Sigmoid colon (tissue), 7 donors: ENCODE results near the gene KNDC1. TPM values are rescaled to one million over a fixed set of nuclear protein-coding genes. Genes with fewer than 3 reads are reported as not detected.
"Not testable (repeated sequence)": the region's sequence is repeated elsewhere in the genome, so short reads cannot be mapped to it uniquely, and the experiment has no call there.

Experiments
- DNase-seq: peaks from one replicate; pipeline ENCODE4 v3.0.0-alpha.2; 2019
- H3K27ac ChIP-seq, 4 donors: fragments of 200-600 bp; sonication (generic); one replicate each; pipeline ENCODE4 v1.5.1; 2016 to 2019; ENCODE audit warnings: mild to moderate bottlenecking in 1 of 4
- H3K27me3 ChIP-seq, 3 donors: fragments of 200-600 bp; sonication (generic); one replicate each; pipeline ENCODE4 v1.5.1; 2019; ENCODE audit warnings: mild to moderate bottlenecking in 1 of 3
- H3K36me3 ChIP-seq, 4 donors: fragments of 200-600 bp; sonication (generic); one replicate each; pipeline ENCODE4 v1.5.1; 2016 to 2019
- H3K4me1 ChIP-seq, 4 donors: fragments of 200-600 bp; sonication (generic); one replicate each; pipeline ENCODE4 v1.5.1; 2017 to 2019
- H3K4me3 ChIP-seq, 4 donors: fragments of 200-600 bp; sonication (generic); one replicate each; pipeline ENCODE4 v1.5.1; 2017 to 2019; ENCODE audit warnings: mild to moderate bottlenecking in 2 of 4, moderate library complexity in 1 of 4
- H3K9me3 ChIP-seq, 4 donors: fragments of 200-600 bp in 3 of 4; sonication (generic) in 3 of 4; one replicate each; pipeline versions ENCODE4 v1.5.1 to v1.6.1; 2013 to 2019
- CTCF ChIP-seq, 4 experiments: fragments of 450-650 bp in 3 of 4; fragments of 200-600 bp in 1 of 4; IDR thresholded peaks; one replicate each; pipeline ENCODE4 v1.5.1; 2016 to 2019; ENCODE audit warnings: antibody characterized with exemption in 4 of 4, mild to moderate bottlenecking in 3 of 4, moderate library complexity in 2 of 4
- EP300 ChIP-seq, 4 donors: sonication (generic); formaldehyde crosslinking; IDR thresholded peaks; one replicate each; pipeline ENCODE4 v1.6.1; 2017; ENCODE audit warnings: antibody characterized with exemption in 4 of 4
- POLR2A ChIP-seq, 2 donors: fragments of 450-650 bp; IDR thresholded peaks; one replicate each; pipeline ENCODE4 v1.6.1; 2016; ENCODE audit warnings: antibody characterized with exemption in 2 of 2, mild to moderate bottlenecking in 2 of 2, moderate library complexity in 2 of 2
- POLR2AphosphoS5 ChIP-seq, 4 donors: sonication (generic); formaldehyde crosslinking; IDR thresholded peaks; one replicate each; pipeline ENCODE4 v1.6.1; 2017; ENCODE audit warnings: antibody characterized with exemption in 4 of 4
- WGBS, 2 donors: extraction: QIAGEN DNeasy Blood & Tissue Kit; methylation state at CpG; one replicate each; pipeline ENCODE4 v1.1.7; 2013; 5-methylcytosine and 5-hydroxymethylcytosine counted together
- intact Hi-C: fragments of 100-400 bp; cut with DNase I; formaldehyde crosslinking; loops from one replicate; pipeline ENCODE4 v1.15.1; 2023
- polyA plus RNA-seq, 3 donors: library from polyadenylated mRNA; stranded (reverse); fragments of 200-250 nt; gene quantifications; one replicate each; pipeline ENCODE4 v1.2.3, GENCODE V29; 2013
- total RNA-seq, 4 donors: library from RNA; depleted of rRNA; stranded (reverse); fragments of >200 nt; gene quantifications; one replicate each; pipeline ENCODE4 v1.1.0, GENCODE V29; 2016
- donor health status: healthy with polysubstance abuse.
- donor health status: Bipolar disorder and iron deficiency.
- donor health status: healthy.

The KNDC1 gene
- total and polyA plus RNA-seq, 7 donors: under 0.01 to 1.9 (median 0.26) TPM; not detected in 1

GRCh38 chr10:133150226-133150625, 9.8 kb upstream of the KNDC1 start:
- Histone ChIP-seq H3K9me3 (peaks cover 0 to 7% (median 2%) of the 10 kb centered on the region in 4 donors), H3K4me1 (no peaks in the 10 kb centered on the region), H3K27ac (no peak overlapping the region), H3K27me3 (peaks cover 0 to 23% (median 0%) of the 10 kb centered on the region in 3 donors), H3K36me3 (no peaks in the 10 kb centered on the region), H3K4me3 (no peak overlapping the region)
- WGBS, 2 donors: 96 to 98% methylated on average over 8 of the region's 8 CpGs
- no peak for DNase-seq
- intact Hi-C loops: no loop called here
- no peak for TF ChIP-seq POLR2A (IDR thresholded peaks at IDR 0.05)
- TF ChIP-seq POLR2AphosphoS5 (IDR thresholded peaks at IDR 0.05): no peak
- no peak for TF ChIP-seq CTCF (IDR thresholded peaks at IDR 0.05)
- no peak for TF ChIP-seq EP300 (IDR thresholded peaks at IDR 0.05)

- Histone ChIP-seq H3K4me3 (no peak overlapping the region), H3K36me3 (no peaks in the 10 kb centered on the region), H3K4me1 (no peaks in the 10 kb centered on the region), H3K27ac (no peak overlapping the region), H3K9me3 (peaks cover 0 to 7% (median 2%) of the 10 kb centered on the region in 4 donors), H3K27me3 (peaks cover 0 to 19% (median 0%) of the 10 kb centered on the region in 3 donors)
- peak; percentile 40 for DNase-seq
- intact Hi-C loops: no loop called here
- WGBS, 2 donors: 85 to 92% methylated on average over 12 of the region's 12 CpGs
- no peak for TF ChIP-seq EP300 (IDR thresholded peaks at IDR 0.05)
- TF ChIP-seq POLR2AphosphoS5 (IDR thresholded peaks at IDR 0.05): no peak
- TF ChIP-seq CTCF (IDR thresholded peaks at IDR 0.05): no peak
- TF ChIP-seq POLR2A (IDR thresholded peaks at IDR 0.05): no peak
Measured at GRCh38 chr10:133150656-133151055, 9.4 kb upstream of the KNDC1 start.

- not testable (repeated sequence) for H3K27ac ChIP-seq, H3K4me3 ChIP-seq
- 78 to 81% methylated on average over 3 of the region's 3 CpGs for WGBS, 2 donors
Measured at GRCh38 chr10:133151071-133151470, 8.9 kb upstream of the KNDC1 start.

GRCh38 chr10:133151543-133151972, 8.5 kb upstream of the KNDC1 start:
- intact Hi-C loops: no loop called here
- no peaks in the 10 kb centered on the region for H3K4me1 ChIP-seq
- no peak overlapping the region for H3K4me3 ChIP-seq
- WGBS, 2 donors: 24 to 41% methylated on average over 9 of the region's 9 CpGs
- peaks cover 0 to 7% (median 2%) of the 10 kb centered on the region in 4 donors for H3K9me3 ChIP-seq
- DNase-seq: no peak
- no peak overlapping the region for H3K27ac ChIP-seq
- H3K27me3 ChIP-seq: peaks cover 0 to 12% (median 0%) of the 10 kb centered on the region in 3 donors
- no peaks in the 10 kb centered on the region for H3K36me3 ChIP-seq
- TF ChIP-seq POLR2A (IDR thresholded peaks at IDR 0.05): no peak
- TF ChIP-seq CTCF (IDR thresholded peaks at IDR 0.05): no peak
- TF ChIP-seq POLR2AphosphoS5 (IDR thresholded peaks at IDR 0.05): no peak
- no peak for TF ChIP-seq EP300 (IDR thresholded peaks at IDR 0.05)

More at GRCh38 chr10:133151071-133151470, 8.9 kb upstream of the KNDC1 start:
- H3K9me3 ChIP-seq, DNase-seq, intact Hi-C loops, H3K4me1 ChIP-seq, H3K36me3 ChIP-seq: not testable (repeated sequence)
- peaks cover 0 to 15% (median 0%) of the 10 kb centered on the region in 3 donors for H3K27me3 ChIP-seq

GRCh38 chr10:133154411-133154810, 5.6 kb upstream of the KNDC1 start:
- TF ChIP-seq POLR2AphosphoS5 (IDR thresholded peaks at IDR 0.05): no peak
- no peak for TF ChIP-seq POLR2A (IDR thresholded peaks at IDR 0.05)
- no peak for DNase-seq
- Histone ChIP-seq H3K4me1 (no peaks in the 10 kb centered on the region), H3K9me3 (no peaks in the 10 kb centered on the region), H3K27me3 (peaks cover 0 to 16% (median 0%) of the 10 kb centered on the region in 3 donors), H3K36me3 (no peaks in the 10 kb centered on the region), H3K4me3 (no peak overlapping the region), H3K27ac (no peak overlapping the region)
- 76 to 85% methylated on average over 4 of the region's 4 CpGs for WGBS, 2 donors
- intact Hi-C loops: no loop called here
